HG03460 (cell line): ENCODE measurements around the gene FHAD1.

Experiments used
- ATAC-seq: cut with Tn5 transposase; IDR thresholded peaks from one replicate; pipeline ENCODE4 v1.9.1; 2021; ENCODE audit not compliant: unreplicated experiment

The FHAD1 gene

GRCh38 chr1:15245593-15246360, 1.2 kb upstream of the FHAD1 start:
- ATAC-seq = no peak

- no peak for ATAC-seq
These were observed 1.2 kb downstream of the FHAD1 start for GRCh38 chr1:15248216-15248615.

GRCh38 chr1:15249081-15249480, 2.1 kb downstream of the FHAD1 start:
- no peak for ATAC-seq

GRCh38 chr1:15251857-15252835, 5.1 kb downstream of the FHAD1 start:
- no peak for ATAC-seq

GRCh38 chr1:15254559-15254958, 7.5 kb downstream of the FHAD1 start:
- no peak for ATAC-seq

GRCh38 chr1:15255582-15256149, 8.6 kb downstream of the FHAD1 start:
- ATAC-seq = no peak

- ATAC-seq = no peak
These were observed 9.6 kb downstream of the FHAD1 start for GRCh38 chr1:15256584-15256983.

GRCh38 chr1:15257309-15257708, 10.3 kb downstream of the FHAD1 start:
- ATAC-seq = no peak

GRCh38 chr1:15258833-15259621, 12.0 kb downstream of the FHAD1 start:
- no peak for ATAC-seq

GRCh38 chr1:15259622-15260007, 12.6 kb downstream of the FHAD1 start:
- ATAC-seq = no peak

GRCh38 chr1:15260418-15261154, 13.6 kb downstream of the FHAD1 start:
- ATAC-seq = no peak

- ATAC-seq = no peak
These were observed 14.4 kb downstream of the FHAD1 start for GRCh38 chr1:15261155-15262002.

- no peak for ATAC-seq
These were observed 15.0 kb downstream of the FHAD1 start for GRCh38 chr1:15262003-15262377.

- ATAC-seq = no peak
These were observed 15.7 kb downstream of the FHAD1 start for GRCh38 chr1:15262706-15263105.

GRCh38 chr1:15264769-15265168, 17.7 kb downstream of the FHAD1 start:
- no peak for ATAC-seq

GRCh38 chr1:15271196-15271595, 24.2 kb downstream of the FHAD1 start:
- ATAC-seq = no peak

GRCh38 chr1:15272009-15272781, 25.2 kb downstream of the FHAD1 start:
- ATAC-seq = no peak

GRCh38 chr1:15272782-15273127, 25.7 kb downstream of the FHAD1 start:
- ATAC-seq = no peak

GRCh38 chr1:15273274-15273673, 26.3 kb downstream of the FHAD1 start:
- ATAC-seq = no peak
